Panc1 (cell line): ENCODE data around the gene R3HDML.

ENCODE experiments used
- CTCF ChIP-seq: fragments of 450-650 bp; IDR thresholded peaks from 2 replicates; pipeline ENCODE4 v1.5.1; 2017; ENCODE audit warnings: mild to moderate bottlenecking
- POLR2AphosphoS5 ChIP-seq: IDR thresholded peaks from 2 replicates; pipeline ENCODE4 v1.6.1; 2012; ENCODE audit warnings: mild to moderate bottlenecking, low read depth, low read length, moderate library complexity
- REST ChIP-seq, 2 experiments: IDR thresholded peaks; 2 replicates each; pipeline ENCODE4 v1.6.1; 2011 to 2012; ENCODE audit warnings: low read depth in 2 of 2, control low read depth in 1 of 2, low read length in 1 of 2, mild to moderate bottlenecking in 1 of 2, moderate library complexity in 1 of 2; ENCODE audit not compliant: insufficient read depth in 1 of 2
- SIN3A ChIP-seq: IDR thresholded peaks from 2 replicates; pipeline ENCODE4 v1.6.1; 2012; ENCODE audit warnings: low read depth, mild to moderate bottlenecking, low read length, moderate library complexity, borderline replicate concordance; ENCODE audit not compliant: insufficient read depth
- TCF7L2 ChIP-seq: IDR thresholded peaks from 2 replicates; pipeline ENCODE4 v1.6.1; 2011; ENCODE audit warnings: mild to moderate bottlenecking, low read depth, low read length, inconsistent platforms

- TF ChIP-seq CTCF (no peak), REST (IDR thresholded peaks at IDR 0.05; ENCODE audit: insufficient read depth in 1 of 2, low read depth in 2 of 2, low read length in 1 of 2) (no peak), POLR2AphosphoS5 (no peak), SIN3A (no peak), TCF7L2 (no peak)
Measured at GRCh38 chr20:44394702-44395460, 58.0 kb downstream of the R3HDML start.
